Body of pancreas (tissue), 4 donors: ENCODE measurements around the gene UMODL1. TPM values are rescaled to one million over a fixed set of nuclear protein-coding genes. Genes with fewer than 3 reads are reported as not detected.

Experiments used
- ATAC-seq: fragments of 150-250 bp; one replicate; pipeline ENCODE4 v1.9.1; 2016
- DNase-seq, 4 donors: peaks; one replicate each; pipeline ENCODE4 v3.0.0-alpha.2; 2019
- H3K27ac ChIP-seq, 4 donors: fragments of 200-600 bp; sonication (generic); 1 replicate in 3 of 4; 2 replicates in 1 of 4; pipeline versions ENCODE4 v1.5.1 to v1.6.1; 2016 to 2019; ENCODE audit warnings: mild to moderate bottlenecking in 1 of 4, mixed read lengths in 1 of 4, moderate library complexity in 1 of 4
- H3K27me3 ChIP-seq, 2 donors: fragments of 200-600 bp; sonication (generic); one replicate each; pipeline ENCODE4 v1.6.0; 2016; ENCODE audit warnings: mild to moderate bottlenecking in 1 of 2
- H3K36me3 ChIP-seq, 2 donors: fragments of 200-600 bp; sonication (generic); replicated peaks in 1 of 2; 2 replicates each; pipeline ENCODE4 v1.5.1; 2016; ENCODE audit warnings: low read depth in 2 of 2; ENCODE audit not compliant: insufficient read depth in 1 of 2
- H3K4me1 ChIP-seq: fragments of 200-600 bp; sonication (generic); one replicate; pipeline ENCODE4 v1.6.0; 2016
- H3K4me3 ChIP-seq, 2 donors: fragments of 200-600 bp; sonication (generic); 1 replicate in 1 of 2; 2 replicates in 1 of 2; pipeline ENCODE4 v1.5.1; 2016 to 2019
- H3K9me3 ChIP-seq, 3 donors: fragments of 200-600 bp; sonication (generic); 1 replicate in 2 of 3; 2 replicates in 1 of 3; pipeline ENCODE4 v1.5.1; 2016
- POLR2A ChIP-seq, 3 donors: fragments of 450-650 bp; IDR thresholded peaks; one replicate each; pipeline ENCODE4 v1.6.1; 2016; ENCODE audit warnings: antibody characterized with exemption in 3 of 3, mild to moderate bottlenecking in 2 of 3
- WGBS, 2 donors: methylation state at CpG; one replicate each; pipeline ENCODE4 v1.1.5; 2017; 5-methylcytosine and 5-hydroxymethylcytosine counted together
- intact Hi-C: fragments of 100-400 bp; cut with DNase I; formaldehyde crosslinking; loops from one replicate; pipeline ENCODE4 v1.15.1; 2023
- total RNA-seq, 2 donors: library from RNA; depleted of rRNA; stranded (reverse); fragments of >200 nt; gene quantifications; one replicate each; pipeline ENCODE4 v1.1.0, GENCODE V29; 2016
- TF ChIP-seq, protein P1 (sequence below), 7 experiments: fragments of 450-650 bp in 4 of 7; fragments of 200-600 bp in 3 of 7; sonication (generic) in 3 of 7; IDR thresholded peaks; one replicate each; pipeline ENCODE4 v1.5.1; 2016 to 2019; ENCODE audit warnings: antibody characterized with exemption in 7 of 7

UMODL1 gene
- total RNA-seq, 2 donors from 2014 or later, result not detected

DNA sequence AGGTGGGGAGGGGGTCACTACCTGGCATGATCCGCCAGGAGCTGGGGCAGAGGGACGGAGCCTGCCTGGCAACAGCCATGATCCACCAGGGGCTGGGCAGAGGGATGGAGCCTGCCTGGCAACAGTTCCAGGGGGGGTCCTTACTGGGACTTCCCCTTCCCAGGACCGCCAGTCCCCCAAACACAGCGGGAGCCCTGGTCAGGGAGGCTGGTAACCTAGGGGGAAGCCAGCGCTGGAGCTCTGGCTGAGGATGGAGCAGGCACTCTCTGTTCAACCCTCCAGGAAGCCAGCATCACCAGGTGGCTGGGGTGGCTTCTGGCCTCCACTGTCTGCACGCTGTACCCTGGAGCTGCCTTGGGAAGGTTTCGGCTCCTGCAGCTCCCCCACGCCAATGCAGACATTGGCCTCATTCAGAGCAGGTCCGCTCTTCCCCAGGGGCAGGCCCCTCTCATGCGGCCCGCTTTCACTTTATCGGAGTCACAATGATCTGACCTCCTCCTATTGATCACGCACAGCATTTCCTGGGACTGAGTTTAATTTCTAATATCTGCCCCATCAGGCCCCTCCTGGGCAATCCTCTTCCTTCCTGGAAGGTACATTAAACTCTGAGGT is 79.5 kb downstream of the UMODL1 start:
- Histone ChIP-seq H3K4me3 (no peak overlapping the region), H3K4me1 (peaks cover 13% of the 10 kb centered on the region), H3K9me3 (no peaks in the 10 kb centered on the region), H3K36me3 (no peaks in the 10 kb centered on the region), H3K27ac (no peak overlapping the region), H3K27me3 (no peaks in the 10 kb centered on the region)
- no peak for DNase-seq
- TF ChIP-seq, protein P1, sequence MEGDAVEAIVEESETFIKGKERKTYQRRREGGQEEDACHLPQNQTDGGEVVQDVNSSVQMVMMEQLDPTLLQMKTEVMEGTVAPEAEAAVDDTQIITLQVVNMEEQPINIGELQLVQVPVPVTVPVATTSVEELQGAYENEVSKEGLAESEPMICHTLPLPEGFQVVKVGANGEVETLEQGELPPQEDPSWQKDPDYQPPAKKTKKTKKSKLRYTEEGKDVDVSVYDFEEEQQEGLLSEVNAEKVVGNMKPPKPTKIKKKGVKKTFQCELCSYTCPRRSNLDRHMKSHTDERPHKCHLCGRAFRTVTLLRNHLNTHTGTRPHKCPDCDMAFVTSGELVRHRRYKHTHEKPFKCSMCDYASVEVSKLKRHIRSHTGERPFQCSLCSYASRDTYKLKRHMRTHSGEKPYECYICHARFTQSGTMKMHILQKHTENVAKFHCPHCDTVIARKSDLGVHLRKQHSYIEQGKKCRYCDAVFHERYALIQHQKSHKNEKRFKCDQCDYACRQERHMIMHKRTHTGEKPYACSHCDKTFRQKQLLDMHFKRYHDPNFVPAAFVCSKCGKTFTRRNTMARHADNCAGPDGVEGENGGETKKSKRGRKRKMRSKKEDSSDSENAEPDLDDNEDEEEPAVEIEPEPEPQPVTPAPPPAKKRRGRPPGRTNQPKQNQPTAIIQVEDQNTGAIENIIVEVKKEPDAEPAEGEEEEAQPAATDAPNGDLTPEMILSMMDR (IDR thresholded peaks at IDR 0.05), result no peak
- TF ChIP-seq POLR2A (IDR thresholded peaks at IDR 0.05), result no peak
- 94 to 96% methylated on average over 5 to 13 of the region's 13 CpGs for WGBS, 2 donors
- intact Hi-C loops, result no loop called here
- no peak for ATAC-seq

- ATAC-seq (no peak), DNase-seq (no peak)
- intact Hi-C loops, result no loop called here
- Histone ChIP-seq H3K27me3 (no peaks in the 10 kb centered on the region), H3K4me3 (no peak overlapping the region), H3K27ac (no peak overlapping the region), H3K9me3 (no peaks in the 10 kb centered on the region), H3K4me1 (peaks cover 10% of the 10 kb centered on the region), H3K36me3 (no peaks in the 10 kb centered on the region)
- TF ChIP-seq, protein P1 (IDR thresholded peaks at IDR 0.05), result no peak
- TF ChIP-seq POLR2A (IDR thresholded peaks at IDR 0.05), result no peak
- 49 to 54% methylated on average over 9 to 12 of the region's 12 CpGs for WGBS, 2 donors
Observed at GRCh38 chr21:42151148-42151947, 80.2 kb downstream of the UMODL1 start.

GRCh38 chr21:42151948-42152220 is 80.8 kb downstream of the UMODL1 start:
- intact Hi-C loops, result no loop called here
- Histone ChIP-seq H3K27me3 (no peaks in the 10 kb centered on the region), H3K9me3 (no peaks in the 10 kb centered on the region), H3K4me1 (peaks cover 10% of the 10 kb centered on the region), H3K4me3 (no peak overlapping the region), H3K27ac (no peak overlapping the region), H3K36me3 (no peaks in the 10 kb centered on the region)
- TF ChIP-seq, protein P1 (IDR thresholded peaks at IDR 0.05), result no peak
- no peak for TF ChIP-seq POLR2A (IDR thresholded peaks at IDR 0.05)
- DNase-seq (no peak), ATAC-seq (no peak)

DNA sequence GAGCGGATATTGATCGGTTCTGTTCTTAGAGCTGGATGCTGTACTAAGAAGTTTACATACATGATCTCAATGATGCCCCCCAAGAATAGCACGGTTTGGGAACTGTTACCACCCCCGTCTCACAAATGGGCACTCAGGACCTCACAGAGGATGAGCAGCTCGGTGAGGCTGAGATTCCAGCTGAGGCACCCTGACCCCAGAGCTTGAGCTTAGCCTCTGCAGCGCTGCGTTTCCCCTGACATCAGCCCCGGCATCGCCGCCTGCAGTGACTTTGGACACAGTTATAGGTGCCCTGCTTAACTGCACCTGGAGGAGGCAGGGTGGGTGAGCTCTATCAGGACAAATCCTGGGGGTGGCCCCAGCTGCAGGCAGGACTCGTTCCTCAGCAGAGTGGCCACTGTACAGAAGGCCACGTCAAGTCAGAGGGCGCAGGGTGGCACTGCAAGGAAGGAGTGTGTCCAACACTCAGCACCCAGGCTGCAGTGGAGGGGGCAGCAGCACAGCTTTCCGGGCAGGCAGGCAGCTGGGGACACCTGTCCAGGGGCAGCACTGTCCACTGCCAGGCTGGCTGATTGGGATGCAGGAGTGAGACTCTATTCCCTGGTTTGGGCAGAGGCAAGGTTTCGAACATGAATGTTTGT is 82.0 kb downstream of the UMODL1 start:
- DNase-seq, result no peak
- TF ChIP-seq, protein P1 (IDR thresholded peaks at IDR 0.05), result no peak
- no peak for TF ChIP-seq POLR2A (IDR thresholded peaks at IDR 0.05)
- Histone ChIP-seq H3K27ac (no peak overlapping the region), H3K36me3 (no peaks in the 10 kb centered on the region), H3K27me3 (no peaks in the 10 kb centered on the region), H3K4me3 (no peak overlapping the region), H3K4me1 (peaks cover 10% of the 10 kb centered on the region), H3K9me3 (no peaks in the 10 kb centered on the region)
- no peak for ATAC-seq
- 90 to 93% methylated on average over 11 to 15 of the region's 15 CpGs for WGBS, 2 donors
- intact Hi-C loops, result no loop called here
